ENCODE results near the gene GRIN1.

DNA sequence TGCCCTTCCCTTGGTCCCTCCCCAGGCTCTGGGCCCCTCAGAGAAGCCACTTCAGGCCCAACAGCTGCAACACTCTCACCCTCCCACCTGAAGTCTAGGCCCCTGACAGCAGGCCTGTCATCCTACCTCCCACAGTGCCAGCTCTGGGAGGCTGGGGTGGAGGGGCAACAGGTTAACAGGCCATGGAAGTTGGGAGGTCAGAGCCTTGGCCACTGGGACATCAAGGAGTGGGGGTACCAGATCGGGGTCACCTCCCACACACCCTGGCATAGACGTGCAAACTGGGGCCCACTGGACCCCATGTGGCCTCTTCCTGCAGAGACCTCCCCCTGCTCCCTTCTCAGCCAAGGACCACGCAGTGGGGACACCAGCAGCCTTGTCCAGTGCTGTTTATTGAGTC, 52.3 kb downstream of the GRIN1 start:
- TF ChIP-seq, protein P1, sequence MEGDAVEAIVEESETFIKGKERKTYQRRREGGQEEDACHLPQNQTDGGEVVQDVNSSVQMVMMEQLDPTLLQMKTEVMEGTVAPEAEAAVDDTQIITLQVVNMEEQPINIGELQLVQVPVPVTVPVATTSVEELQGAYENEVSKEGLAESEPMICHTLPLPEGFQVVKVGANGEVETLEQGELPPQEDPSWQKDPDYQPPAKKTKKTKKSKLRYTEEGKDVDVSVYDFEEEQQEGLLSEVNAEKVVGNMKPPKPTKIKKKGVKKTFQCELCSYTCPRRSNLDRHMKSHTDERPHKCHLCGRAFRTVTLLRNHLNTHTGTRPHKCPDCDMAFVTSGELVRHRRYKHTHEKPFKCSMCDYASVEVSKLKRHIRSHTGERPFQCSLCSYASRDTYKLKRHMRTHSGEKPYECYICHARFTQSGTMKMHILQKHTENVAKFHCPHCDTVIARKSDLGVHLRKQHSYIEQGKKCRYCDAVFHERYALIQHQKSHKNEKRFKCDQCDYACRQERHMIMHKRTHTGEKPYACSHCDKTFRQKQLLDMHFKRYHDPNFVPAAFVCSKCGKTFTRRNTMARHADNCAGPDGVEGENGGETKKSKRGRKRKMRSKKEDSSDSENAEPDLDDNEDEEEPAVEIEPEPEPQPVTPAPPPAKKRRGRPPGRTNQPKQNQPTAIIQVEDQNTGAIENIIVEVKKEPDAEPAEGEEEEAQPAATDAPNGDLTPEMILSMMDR (IDR thresholded peaks at IDR 0.05; ENCODE audit: low read length) = no peak
- TF ChIP-seq EZH2 (IDR thresholded peaks at IDR 0.05; ENCODE audit: borderline replicate concordance, low read length) = no peak

All from OCI-LY1 (cell line).